HCT116 (cell line): ENCODE measurements around the gene ALDH4A1. TPM values are rescaled to one million over a fixed set of nuclear protein-coding genes. Genes with fewer than 3 reads are reported as not detected.

Source experiments
- ATAC-seq: fragments of 200-7000 bp; cut with Tn5 transposase; 2 replicates; pipeline ENCODE4 v1.9.1; 2020; ENCODE audit warnings: mild to moderate bottlenecking, moderate library complexity
- BruUV-seq: library from RNA; stranded (reverse); fragments of 400-500 nt; replicated peaks from 2 replicates; lab custom pipeline; 2021; lab: Mats Ljungman, UMichigan
- CTCF ChIA-PET: fragments of 300-600 bp; sonication (Branson Sonifier 250); formaldehyde crosslinking; loops from one replicate; lab custom pipeline; 2021; ENCODE audit warnings: antibody characterized with exemption; lab: Charles Lee
- POLR2A ChIA-PET: fragments of 300-600, 350-600 bp; sonication (Branson Sonifier 250); formaldehyde crosslinking; loops from one replicate; lab custom pipeline; 2021; ENCODE audit warnings: antibody characterized with exemption; lab: Charles Lee
- RAD21 ChIA-PET, 2 experiments: fragments of 300-600 bp; sonication (Branson Sonifier 250); formaldehyde crosslinking; loops; one replicate each; lab custom pipeline; 2023; ENCODE audit warnings: low total read pairs in 2 of 2; ENCODE audit not compliant: uncharacterized antibody in 2 of 2, unreplicated experiment in 2 of 2, low non-redundant PET in 1 of 2; lab: Charles Lee
- DNase-seq: peaks from one replicate; pipeline ENCODE4 v3.0.0-alpha.2; 2010; ENCODE audit warnings: low read depth, low spot score
- H2AFZ ChIP-seq: fragments of 200-600 bp; shearing (Covaris generic), sonication (generic); 2 replicates; pipeline ENCODE4 v1.6.1; 2017; ENCODE audit warnings: low read depth, mixed run types, mixed read lengths, antibody characterized with exemption, low read length; ENCODE audit not compliant: poor library complexity, severe bottlenecking
- H3K27ac ChIP-seq: 2 replicates; pipeline ENCODE4 v1.5.1; 2012; ENCODE audit warnings: low read depth, low read length
- H3K27me3 ChIP-seq: fragments of 200-600 bp; sonication (generic); 2 replicates; pipeline ENCODE4 v1.6.1; 2016; ENCODE audit warnings: mixed run types, low read length, mixed read lengths; ENCODE audit not compliant: insufficient read depth
- H3K36me3 ChIP-seq, 2 experiments: fragments of 200-500 bp in 1 of 2; fragments of 200-600 bp in 1 of 2; sonication (Bioruptor generic) in 1 of 2; sonication (generic) in 1 of 2; 2 replicates each; pipeline versions ENCODE4 v1.5.1 to v1.6.1; 2014 to 2016; ENCODE audit warnings: low read length in 2 of 2, inconsistent platforms in 1 of 2, mixed read lengths in 1 of 2, mixed run types in 1 of 2; ENCODE audit not compliant: insufficient read depth in 2 of 2, control insufficient read depth in 1 of 2
- H3K4me1 ChIP-seq, 2 experiments: fragments of 200-600 bp in 1 of 2; sonication (generic) in 1 of 2; 2 replicates each; pipeline versions ENCODE4 v1.5.1 to v1.6.1; 2012 to 2017; ENCODE audit warnings: low read length in 2 of 2, inconsistent platforms in 1 of 2, mild to moderate bottlenecking in 1 of 2, mixed read lengths in 1 of 2, mixed run types in 1 of 2, moderate library complexity in 1 of 2; ENCODE audit not compliant: insufficient read depth in 2 of 2, control insufficient read depth in 1 of 2
- H3K4me2 ChIP-seq: fragments of 200-600 bp; sonication (generic); 2 replicates; pipeline ENCODE4 v1.6.1; 2017; ENCODE audit warnings: mixed run types, low read length, mixed read lengths
- H3K4me3 ChIP-seq, 2 experiments: fragments of 200-600 bp in 1 of 2; sonication (generic) in 1 of 2; replicated peaks in 1 of 2; 2 replicates each; pipeline ENCODE4 v1.5.1; 2011 to 2016; ENCODE audit warnings: low read length in 2 of 2, control low read depth in 1 of 2, low read depth in 1 of 2, mild to moderate bottlenecking in 1 of 2, mixed read lengths in 1 of 2, mixed run types in 1 of 2
- H3K79me2 ChIP-seq: fragments of 200-600 bp; sonication (generic); 2 replicates; pipeline ENCODE4 v1.6.1; 2017; ENCODE audit warnings: mild to moderate bottlenecking, mixed run types, low read length, moderate library complexity, mixed read lengths; ENCODE audit not compliant: insufficient read depth
- H3K9ac ChIP-seq: fragments of 200-600 bp; sonication (generic); 2 replicates; pipeline ENCODE4 v1.6.1; 2016; ENCODE audit warnings: low read length, mixed read lengths
- H3K9me2 ChIP-seq: fragments of 200-600 bp; sonication (generic), shearing (Covaris generic); 2 replicates; pipeline ENCODE4 v1.6.1; 2017; ENCODE audit warnings: mixed run types, mild to moderate bottlenecking, moderate library complexity; ENCODE audit not compliant: insufficient read depth
- H3K9me3 ChIP-seq, 2 experiments: fragments of 200-500 bp in 1 of 2; fragments of 200-600 bp in 1 of 2; sonication (Bioruptor generic) in 1 of 2; sonication (generic) in 1 of 2; 2 replicates each; pipeline ENCODE4 v1.6.1; 2014 to 2017; ENCODE audit warnings: low read length in 2 of 2, mixed read lengths in 2 of 2, inconsistent platforms in 1 of 2, low read depth in 1 of 2, mild to moderate bottlenecking in 1 of 2, mixed run types in 1 of 2, moderate library complexity in 1 of 2; ENCODE audit not compliant: control insufficient read depth in 1 of 2, insufficient read depth in 1 of 2
- H4K20me1 ChIP-seq: fragments of 200-600 bp; sonication (generic), shearing (Covaris generic); 2 replicates; pipeline ENCODE4 v1.6.1; 2017; ENCODE audit warnings: mixed run types, mild to moderate bottlenecking, moderate library complexity; ENCODE audit not compliant: insufficient read depth
- EZH2 ChIP-seq: fragments of 200-600 bp; sonication (generic); IDR thresholded peaks from 2 replicates; pipeline ENCODE4 v1.6.1; 2017; ENCODE audit warnings: antibody characterized with exemption, mixed run types
- EZH2phosphoT487 ChIP-seq: fragments of 200-600 bp; IDR thresholded peaks from 2 replicates; pipeline ENCODE4 v1.6.1; 2018; ENCODE audit warnings: antibody characterized with exemption, borderline replicate concordance
- JUND ChIP-seq: IDR thresholded peaks from 2 replicates; pipeline ENCODE4 v1.6.1; 2012
- POLR2A ChIP-seq: IDR thresholded peaks from 2 replicates; pipeline ENCODE4 v1.7.0; 2011; ENCODE audit warnings: borderline replicate concordance; ENCODE audit not compliant: insufficient read depth, insufficient read length; ENCODE audit errors: extremely low read depth
- RAD21 ChIP-seq: IDR thresholded peaks from 2 replicates; pipeline ENCODE4 v1.6.1; 2012; ENCODE audit warnings: low read depth, mild to moderate bottlenecking
- SP1 ChIP-seq: IDR thresholded peaks from 2 replicates; pipeline ENCODE4 v1.6.1; 2012; ENCODE audit warnings: low read depth
- intact Hi-C: fragments of 100-400 bp; cut with micrococcal nuclease; formaldehyde crosslinking; loops from 2 replicates; pipeline ENCODE4 v1.10.0; 2022
- total RNA-seq: library from RNA; stranded (reverse); gene quantifications from one replicate; pipeline ENCODE4 v1.2.1, GENCODE V29; 2021; ENCODE audit not compliant: unreplicated experiment
- TF ChIP-seq, protein P1 (sequence below): IDR thresholded peaks from 2 replicates; pipeline ENCODE4 v1.6.1; 2012
- TF ChIP-seq, protein P2 (sequence below): IDR thresholded peaks from 2 replicates; pipeline ENCODE4 v1.6.1; 2012
- TF ChIP-seq, protein P3 (sequence below): IDR thresholded peaks from 2 replicates; pipeline ENCODE4 v1.6.1; 2012; ENCODE audit warnings: low read depth
- TF ChIP-seq, protein P4 (sequence below), 3 experiments: fragments of 200-600 bp in 1 of 3; sonication (generic) in 1 of 3; IDR thresholded peaks in 2 of 3; conservative IDR thresholded peaks in 1 of 3; 2 replicates each; pipeline ENCODE4 v1.5.1; 2012 to 2017; ENCODE audit warnings: low read depth in 2 of 3, low read length in 2 of 3, antibody characterized with exemption in 1 of 3, borderline replicate concordance in 1 of 3, control low read depth in 1 of 3, mild to moderate bottlenecking in 1 of 3, mixed read lengths in 1 of 3, mixed run types in 1 of 3, moderate library complexity in 1 of 3; ENCODE audit not compliant: insufficient read depth in 1 of 3

Gene ALDH4A1
- total RNA-seq, 1 experiment from 2014 or later = 12.6 TPM

DNA sequence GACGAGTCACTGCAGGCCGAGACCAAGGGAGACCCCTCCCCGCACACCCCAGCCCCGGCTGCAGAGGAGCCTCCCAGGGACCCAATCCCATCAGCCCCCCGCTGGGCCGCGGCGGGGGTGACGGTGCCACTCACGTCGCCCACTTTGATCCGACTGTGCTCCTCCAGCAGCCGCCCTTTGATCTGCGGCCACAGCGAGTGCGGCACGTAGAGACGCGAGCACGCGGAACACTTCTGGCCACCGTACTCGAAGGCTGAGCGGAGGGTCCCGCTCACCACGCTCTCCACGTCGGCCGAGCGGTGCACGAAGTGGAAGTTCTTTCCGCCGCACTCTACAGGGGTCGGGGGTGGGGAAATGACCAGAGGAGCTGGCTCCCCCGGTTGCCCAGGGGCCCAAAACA, 25.1 kb downstream of the ALDH4A1 start:
- no peak overlapping the region for H2AFZ ChIP-seq
- H4K20me1 ChIP-seq = no peaks in the 10 kb centered on the region
- no peaks in the 10 kb centered on the region for H3K36me3 ChIP-seq
- ChIA-PET CTCF (interaction anchor here (4.4 kb wide), 1 partner anchor 279 kb away, joined by 61 read pairs; no protein-coding TSS in a partner anchor), RAD21 (no interaction called here), POLR2A (no interaction called here)
- no peak overlapping the region for H3K9ac ChIP-seq
- H3K9me2 ChIP-seq = no peaks in the 10 kb centered on the region
- H3K79me2 ChIP-seq = no peaks in the 10 kb centered on the region
- no peaks in the 10 kb centered on the region for H3K27me3 ChIP-seq
- no peak overlapping the region for H3K27ac ChIP-seq
- ATAC-seq = no peak
- no peaks in the 10 kb centered on the region for H3K9me3 ChIP-seq
- H3K4me3 ChIP-seq = no peak overlapping the region
- H3K4me1 ChIP-seq = peaks cover 0 to 6% of the 10 kb centered on the region in 2 experiments; a peak in 1 of 4 replicates
- no peak for DNase-seq
- BruUV-seq = no TSS peak
- no peak overlapping the region for H3K4me2 ChIP-seq
- TF ChIP-seq EZH2phosphoT487 (no peak), SP1 (no peak), JUND (no peak), EZH2 (no peak), POLR2A (no peak), RAD21 (no peak)
- TF ChIP-seq, protein P1, sequence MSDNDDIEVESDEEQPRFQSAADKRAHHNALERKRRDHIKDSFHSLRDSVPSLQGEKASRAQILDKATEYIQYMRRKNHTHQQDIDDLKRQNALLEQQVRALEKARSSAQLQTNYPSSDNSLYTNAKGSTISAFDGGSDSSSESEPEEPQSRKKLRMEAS = no peak
- TF ChIP-seq, protein P2, sequence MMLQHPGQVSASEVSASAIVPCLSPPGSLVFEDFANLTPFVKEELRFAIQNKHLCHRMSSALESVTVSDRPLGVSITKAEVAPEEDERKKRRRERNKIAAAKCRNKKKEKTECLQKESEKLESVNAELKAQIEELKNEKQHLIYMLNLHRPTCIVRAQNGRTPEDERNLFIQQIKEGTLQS = no peak
- TF ChIP-seq, protein P3, sequence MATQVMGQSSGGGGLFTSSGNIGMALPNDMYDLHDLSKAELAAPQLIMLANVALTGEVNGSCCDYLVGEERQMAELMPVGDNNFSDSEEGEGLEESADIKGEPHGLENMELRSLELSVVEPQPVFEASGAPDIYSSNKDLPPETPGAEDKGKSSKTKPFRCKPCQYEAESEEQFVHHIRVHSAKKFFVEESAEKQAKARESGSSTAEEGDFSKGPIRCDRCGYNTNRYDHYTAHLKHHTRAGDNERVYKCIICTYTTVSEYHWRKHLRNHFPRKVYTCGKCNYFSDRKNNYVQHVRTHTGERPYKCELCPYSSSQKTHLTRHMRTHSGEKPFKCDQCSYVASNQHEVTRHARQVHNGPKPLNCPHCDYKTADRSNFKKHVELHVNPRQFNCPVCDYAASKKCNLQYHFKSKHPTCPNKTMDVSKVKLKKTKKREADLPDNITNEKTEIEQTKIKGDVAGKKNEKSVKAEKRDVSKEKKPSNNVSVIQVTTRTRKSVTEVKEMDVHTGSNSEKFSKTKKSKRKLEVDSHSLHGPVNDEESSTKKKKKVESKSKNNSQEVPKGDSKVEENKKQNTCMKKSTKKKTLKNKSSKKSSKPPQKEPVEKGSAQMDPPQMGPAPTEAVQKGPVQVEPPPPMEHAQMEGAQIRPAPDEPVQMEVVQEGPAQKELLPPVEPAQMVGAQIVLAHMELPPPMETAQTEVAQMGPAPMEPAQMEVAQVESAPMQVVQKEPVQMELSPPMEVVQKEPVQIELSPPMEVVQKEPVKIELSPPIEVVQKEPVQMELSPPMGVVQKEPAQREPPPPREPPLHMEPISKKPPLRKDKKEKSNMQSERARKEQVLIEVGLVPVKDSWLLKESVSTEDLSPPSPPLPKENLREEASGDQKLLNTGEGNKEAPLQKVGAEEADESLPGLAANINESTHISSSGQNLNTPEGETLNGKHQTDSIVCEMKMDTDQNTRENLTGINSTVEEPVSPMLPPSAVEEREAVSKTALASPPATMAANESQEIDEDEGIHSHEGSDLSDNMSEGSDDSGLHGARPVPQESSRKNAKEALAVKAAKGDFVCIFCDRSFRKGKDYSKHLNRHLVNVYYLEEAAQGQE = no peak
- TF ChIP-seq, protein P4, sequence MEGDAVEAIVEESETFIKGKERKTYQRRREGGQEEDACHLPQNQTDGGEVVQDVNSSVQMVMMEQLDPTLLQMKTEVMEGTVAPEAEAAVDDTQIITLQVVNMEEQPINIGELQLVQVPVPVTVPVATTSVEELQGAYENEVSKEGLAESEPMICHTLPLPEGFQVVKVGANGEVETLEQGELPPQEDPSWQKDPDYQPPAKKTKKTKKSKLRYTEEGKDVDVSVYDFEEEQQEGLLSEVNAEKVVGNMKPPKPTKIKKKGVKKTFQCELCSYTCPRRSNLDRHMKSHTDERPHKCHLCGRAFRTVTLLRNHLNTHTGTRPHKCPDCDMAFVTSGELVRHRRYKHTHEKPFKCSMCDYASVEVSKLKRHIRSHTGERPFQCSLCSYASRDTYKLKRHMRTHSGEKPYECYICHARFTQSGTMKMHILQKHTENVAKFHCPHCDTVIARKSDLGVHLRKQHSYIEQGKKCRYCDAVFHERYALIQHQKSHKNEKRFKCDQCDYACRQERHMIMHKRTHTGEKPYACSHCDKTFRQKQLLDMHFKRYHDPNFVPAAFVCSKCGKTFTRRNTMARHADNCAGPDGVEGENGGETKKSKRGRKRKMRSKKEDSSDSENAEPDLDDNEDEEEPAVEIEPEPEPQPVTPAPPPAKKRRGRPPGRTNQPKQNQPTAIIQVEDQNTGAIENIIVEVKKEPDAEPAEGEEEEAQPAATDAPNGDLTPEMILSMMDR (IDR thresholded peaks at IDR 0.05 in 2 of 3, conservative IDR thresholded peaks at IDR 0.05 in 1 of 3; ENCODE audit: borderline replicate concordance in 1 of 3, insufficient read depth in 1 of 3, low read depth in 2 of 3, low read length in 2 of 3) = no peak
- intact Hi-C loops = no loop called here
